Activated CD4-positive, alpha-beta memory T cell treated with anti-CD3 and anti-CD28 coated beads, Interleukin-2, amount 10 ng/mL, durations not matched to agents 7 days and 5 days (primary cell): ENCODE data around the gene ZNF280D. TPM values are rescaled to one million over a fixed set of nuclear protein-coding genes. Genes with fewer than 3 reads are reported as not detected.

Source experiments
- CTCF ChIA-PET: fragments of 350-600 bp; sonication (Branson Sonifier 250); formaldehyde crosslinking; loops from one replicate; lab custom pipeline; 2021; ENCODE audit warnings: antibody characterized with exemption, inconsistent platforms; lab: Charles Lee
- POLR2A ChIA-PET: fragments of 350-600 bp; sonication (Branson Sonifier 250); formaldehyde crosslinking; loops from one replicate; lab custom pipeline; 2021; ENCODE audit warnings: antibody characterized with exemption; lab: Charles Lee
- DNase-seq: peaks from one replicate; pipeline ENCODE4 v3.0.0-alpha.2; 2020
- H3K27ac Mint-ChIP-seq: one replicate; pipeline ENCODE4 v1.8.0; 2021; ENCODE audit warnings: mild to moderate bottlenecking, mixed read lengths
- H3K27me3 Mint-ChIP-seq: one replicate; pipeline ENCODE4 v1.8.0; 2021; ENCODE audit warnings: mixed read lengths
- H3K36me3 Mint-ChIP-seq: one replicate; pipeline ENCODE4 v1.8.0; 2021; ENCODE audit warnings: low read depth, mixed read lengths
- H3K4me1 Mint-ChIP-seq: one replicate; pipeline ENCODE4 v1.8.0; 2021; ENCODE audit warnings: mixed read lengths
- H3K4me3 Mint-ChIP-seq: one replicate; pipeline ENCODE4 v1.8.0; 2021; ENCODE audit warnings: mild to moderate bottlenecking, mixed read lengths
- H3K9me3 Mint-ChIP-seq: one replicate; pipeline ENCODE4 v1.8.0; 2021; ENCODE audit warnings: mixed read lengths
- total RNA-seq, 2 experiments: library from RNA; stranded (reverse); gene quantifications; one replicate each; pipeline ENCODE4 v1.2.3, GENCODE V29; 2021

Gene ZNF280D
- total RNA-seq, 2 experiments from 2014 or later = 23.4 to 24.4 TPM

DNA sequence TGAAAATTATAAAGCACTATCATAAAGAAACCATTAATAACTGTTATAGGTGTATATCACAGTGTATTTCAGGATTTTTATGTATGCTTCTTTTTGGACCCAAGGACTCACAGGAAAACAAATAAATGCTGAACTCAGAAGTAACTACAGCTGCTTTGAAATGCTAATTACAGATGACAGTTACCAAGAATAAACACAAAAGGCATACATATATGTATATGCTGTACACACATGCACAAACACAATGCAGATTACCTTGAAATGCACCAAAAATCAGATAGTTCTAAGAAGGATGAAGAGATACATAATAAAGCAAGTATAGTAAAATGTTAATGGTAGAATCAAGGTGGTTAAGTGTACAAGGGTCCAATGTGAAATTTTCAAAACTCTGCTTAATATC, 52.2 kb downstream of the ZNF280D start:
- Mint-ChIP-seq H3K4me3 (no peak overlapping the region), H3K4me1 (no peaks in the 10 kb centered on the region), H3K36me3 (peaks cover 20% of the 10 kb centered on the region), H3K9me3 (no peaks in the 10 kb centered on the region), H3K27me3 (no peaks in the 10 kb centered on the region), H3K27ac (no peak overlapping the region)
- DNase-seq = no peak
- ChIA-PET POLR2A (no interaction called here), CTCF (no interaction called here)

- Mint-ChIP-seq H3K4me1 (no peaks in the 10 kb centered on the region), H3K27me3 (no peaks in the 10 kb centered on the region), H3K4me3 (no peak overlapping the region), H3K27ac (no peak overlapping the region), H3K36me3 (peaks cover 29% of the 10 kb centered on the region), H3K9me3 (no peaks in the 10 kb centered on the region)
- DNase-seq = no peak
- POLR2A ChIA-PET = no interaction called here
- CTCF ChIA-PET = interaction anchor here (0.8 to 1.1 kb wide), 2 partner anchors 156 to 183 kb away, joined by 3 read pairs; no protein-coding TSS in a partner anchor
Observed at GRCh38 chr15:56679225-56679624, 54.1 kb downstream of the ZNF280D start.

GRCh38 chr15:56678571-56678970, 54.7 kb downstream of the ZNF280D start:
- Mint-ChIP-seq H3K4me1 (no peaks in the 10 kb centered on the region), H3K4me3 (no peak overlapping the region), H3K36me3 (peaks cover 29% of the 10 kb centered on the region), H3K9me3 (no peaks in the 10 kb centered on the region), H3K27me3 (no peaks in the 10 kb centered on the region), H3K27ac (no peak overlapping the region)
- ChIA-PET CTCF (no interaction called here), POLR2A (no interaction called here)
- no peak for DNase-seq

DNA sequence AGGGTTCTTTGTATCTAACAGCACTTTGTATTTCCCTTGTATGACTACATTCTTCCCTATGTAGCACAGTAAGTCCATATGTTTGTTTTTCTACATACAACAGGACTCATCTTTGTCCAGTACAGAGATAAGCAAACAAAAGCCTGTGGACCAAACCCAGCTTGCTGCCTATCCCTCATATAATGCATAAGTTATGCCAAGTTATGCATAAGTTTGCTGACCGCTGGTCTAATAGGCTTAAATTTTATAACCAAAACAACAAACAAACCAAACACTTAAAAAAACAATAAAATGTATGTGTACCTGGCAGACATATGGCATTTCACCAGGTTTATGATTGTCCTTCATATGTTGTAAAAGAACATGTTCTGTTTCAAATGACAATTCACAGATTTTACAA, 56.0 kb downstream of the ZNF280D start:
- Mint-ChIP-seq H3K27ac (no peak overlapping the region), H3K36me3 (peaks cover 33% of the 10 kb centered on the region), H3K27me3 (no peaks in the 10 kb centered on the region), H3K9me3 (no peaks in the 10 kb centered on the region), H3K4me1 (no peaks in the 10 kb centered on the region), H3K4me3 (no peak overlapping the region)
- DNase-seq = no peak
- ChIA-PET POLR2A (no interaction called here), CTCF (no interaction called here)

DNA sequence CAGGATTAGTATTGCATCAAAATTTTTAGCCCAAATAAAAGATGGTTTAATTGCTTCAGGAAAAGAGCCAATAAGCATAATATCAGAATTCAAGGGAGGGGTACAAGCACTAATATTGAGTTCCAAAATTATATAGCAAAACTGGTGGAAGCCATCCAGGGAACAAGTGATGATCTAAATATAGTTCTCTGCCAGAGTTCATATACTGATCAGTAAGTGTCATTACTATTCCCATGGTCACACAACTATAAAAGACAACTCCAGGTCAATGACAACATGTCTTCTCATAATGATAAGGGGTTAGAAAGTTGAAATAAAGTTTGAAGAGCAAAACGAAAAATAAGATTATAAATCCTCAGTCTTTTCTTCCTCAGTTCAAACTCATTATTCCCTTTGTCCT, 57.4 kb downstream of the ZNF280D start:
- ChIA-PET POLR2A (no interaction called here), CTCF (no interaction called here)
- Mint-ChIP-seq H3K27me3 (no peaks in the 10 kb centered on the region), H3K9me3 (no peaks in the 10 kb centered on the region), H3K27ac (no peak overlapping the region), H3K36me3 (peaks cover 31% of the 10 kb centered on the region), H3K4me1 (no peaks in the 10 kb centered on the region), H3K4me3 (no peak overlapping the region)
- DNase-seq = no peak

GRCh38 chr15:56674857-56675256, 58.5 kb downstream of the ZNF280D start:
- POLR2A ChIA-PET = no interaction called here
- no peak overlapping the region for H3K4me3 Mint-ChIP-seq
- H3K36me3 Mint-ChIP-seq = peaks cover 30% of the 10 kb centered on the region
- H3K27ac Mint-ChIP-seq = no peak overlapping the region
- no peaks in the 10 kb centered on the region for H3K9me3 Mint-ChIP-seq
- no peaks in the 10 kb centered on the region for H3K27me3 Mint-ChIP-seq
- CTCF ChIA-PET = interaction anchor here (0.6 kb wide), 1 partner anchor 15 kb away, joined by 3 read pairs; no protein-coding TSS in a partner anchor
- no peak for DNase-seq
- H3K4me1 Mint-ChIP-seq = no peaks in the 10 kb centered on the region

- no peaks in the 10 kb centered on the region for H3K4me1 Mint-ChIP-seq
- DNase-seq = no peak
- no peaks in the 10 kb centered on the region for H3K9me3 Mint-ChIP-seq
- no peaks in the 10 kb centered on the region for H3K27me3 Mint-ChIP-seq
- H3K36me3 Mint-ChIP-seq = peaks cover 25% of the 10 kb centered on the region
- H3K27ac Mint-ChIP-seq = no peak overlapping the region
- ChIA-PET POLR2A (no interaction called here), CTCF (no interaction called here)
- no peak overlapping the region for H3K4me3 Mint-ChIP-seq
Observed at GRCh38 chr15:56672721-56673120, 60.6 kb downstream of the ZNF280D start.

DNA sequence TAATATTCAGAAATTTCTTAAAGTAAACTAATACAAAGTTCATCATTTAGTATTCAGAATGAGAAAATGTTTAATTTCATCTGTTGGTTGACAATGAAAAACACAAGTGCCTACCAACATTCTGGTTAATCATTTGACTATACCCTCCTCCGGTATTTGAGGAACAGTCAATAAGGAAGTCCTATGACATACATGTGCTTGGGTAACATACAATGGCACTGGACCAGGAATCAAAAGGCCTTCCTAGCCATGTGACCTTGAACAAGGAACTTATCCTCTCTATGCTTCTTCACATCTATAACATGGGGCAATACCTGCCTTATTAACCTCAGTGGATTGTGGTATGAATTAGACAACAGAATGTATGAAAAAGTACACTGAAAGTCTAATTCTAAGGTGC, 65.8 kb downstream of the ZNF280D start:
- no peaks in the 10 kb centered on the region for H3K9me3 Mint-ChIP-seq
- H3K4me1 Mint-ChIP-seq = no peaks in the 10 kb centered on the region
- DNase-seq = no peak
- POLR2A ChIA-PET = no interaction called here
- H3K27me3 Mint-ChIP-seq = no peaks in the 10 kb centered on the region
- H3K4me3 Mint-ChIP-seq = no peak overlapping the region
- CTCF ChIA-PET = no interaction called here
- peaks cover 24% of the 10 kb centered on the region for H3K36me3 Mint-ChIP-seq
- H3K27ac Mint-ChIP-seq = no peak overlapping the region

DNA sequence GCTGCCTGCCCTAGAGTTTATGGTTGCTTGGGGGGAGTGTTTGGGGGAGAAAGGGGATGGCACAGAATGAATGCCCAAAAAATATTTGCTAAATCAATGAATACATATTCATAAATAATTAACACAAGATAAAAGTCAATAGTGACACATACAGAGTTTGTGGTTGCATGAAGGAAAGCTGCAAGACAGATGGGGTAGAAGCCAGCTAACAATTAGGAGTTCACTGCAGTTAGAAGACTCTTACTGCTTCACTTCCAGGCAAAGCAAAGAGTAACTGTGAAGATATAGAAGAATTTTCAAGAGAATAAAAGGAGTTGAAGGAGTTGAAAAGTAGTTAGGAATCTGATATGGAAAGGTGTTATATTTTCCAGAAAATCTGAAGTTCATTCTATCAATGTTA, 72.4 kb downstream of the ZNF280D start:
- ChIA-PET CTCF (no interaction called here), POLR2A (no interaction called here)
- Mint-ChIP-seq H3K27me3 (no peaks in the 10 kb centered on the region), H3K9me3 (no peaks in the 10 kb centered on the region), H3K4me1 (peaks cover 8% of the 10 kb centered on the region), H3K27ac (no peak overlapping the region), H3K4me3 (no peak overlapping the region), H3K36me3 (peaks cover 27% of the 10 kb centered on the region)
- no peak for DNase-seq

DNA sequence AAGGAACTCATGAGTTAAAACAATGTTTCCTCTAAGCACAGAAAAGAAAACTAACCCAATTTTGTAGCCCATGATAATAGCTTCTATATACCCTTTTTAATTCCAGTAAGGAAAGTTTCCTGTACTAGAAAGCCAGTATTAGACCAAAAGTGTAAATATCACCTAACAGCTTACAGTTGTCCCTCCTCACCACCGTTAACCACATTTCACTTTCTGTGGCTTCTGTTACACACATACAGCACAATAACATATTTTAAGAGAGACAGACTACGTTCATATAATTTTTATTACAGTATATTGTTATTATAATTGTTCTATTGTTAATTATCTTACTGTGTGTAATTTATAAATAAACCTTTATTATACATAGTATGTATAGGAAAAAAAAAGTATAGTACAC, 74.1 kb downstream of the ZNF280D start:
- peaks cover 10% of the 10 kb centered on the region for H3K4me1 Mint-ChIP-seq
- ChIA-PET POLR2A (interaction anchor here (0.6 kb wide), 1 partner anchor 61 kb away, joined by 3 read pairs; no protein-coding TSS in a partner anchor), CTCF (interaction anchor here (1.5 kb wide), 1 partner anchor 25 kb away, joined by 3 read pairs; no protein-coding TSS in a partner anchor)
- H3K27ac Mint-ChIP-seq = no peak overlapping the region
- peaks cover 17% of the 10 kb centered on the region for H3K36me3 Mint-ChIP-seq
- H3K9me3 Mint-ChIP-seq = no peaks in the 10 kb centered on the region
- H3K27me3 Mint-ChIP-seq = no peaks in the 10 kb centered on the region
- H3K4me3 Mint-ChIP-seq = no peak overlapping the region
- DNase-seq = no peak

- POLR2A ChIA-PET = no interaction called here
- Mint-ChIP-seq H3K27ac (no peak overlapping the region), H3K4me1 (peaks cover 10% of the 10 kb centered on the region), H3K27me3 (no peaks in the 10 kb centered on the region), H3K4me3 (no peak overlapping the region), H3K9me3 (no peaks in the 10 kb centered on the region), H3K36me3 (peaks cover 18% of the 10 kb centered on the region)
- no peak for DNase-seq
- CTCF ChIA-PET = no interaction called here
Observed at GRCh38 chr15:56654624-56655023, 78.7 kb downstream of the ZNF280D start.

DNA sequence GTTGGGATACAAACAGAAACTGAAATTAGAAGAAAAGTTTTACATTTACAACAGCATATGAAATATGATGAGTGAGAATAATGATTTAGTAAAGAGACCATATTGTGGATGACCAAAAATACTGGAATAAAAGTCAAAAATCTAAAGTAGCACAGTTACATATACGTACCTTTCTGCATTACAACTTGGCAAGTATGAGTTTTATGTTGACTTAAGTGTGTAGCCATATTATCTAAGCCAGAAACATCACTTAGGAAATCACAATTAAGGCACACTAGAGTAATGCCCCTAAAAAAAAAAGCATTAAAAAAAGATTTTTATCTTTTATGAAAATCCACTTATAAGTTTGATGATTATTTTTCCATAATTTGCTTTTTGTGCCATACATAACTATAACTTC, 79.1 kb downstream of the ZNF280D start:
- Mint-ChIP-seq H3K4me3 (no peak overlapping the region), H3K27me3 (no peaks in the 10 kb centered on the region), H3K4me1 (peaks cover 9% of the 10 kb centered on the region), H3K27ac (no peak overlapping the region), H3K36me3 (peaks cover 18% of the 10 kb centered on the region), H3K9me3 (no peaks in the 10 kb centered on the region)
- ChIA-PET CTCF (no interaction called here), POLR2A (no interaction called here)
- no peak for DNase-seq

- Mint-ChIP-seq H3K4me1 (peaks cover 8% of the 10 kb centered on the region), H3K27ac (no peak overlapping the region), H3K9me3 (no peaks in the 10 kb centered on the region), H3K4me3 (no peak overlapping the region), H3K27me3 (no peaks in the 10 kb centered on the region), H3K36me3 (peaks cover 18% of the 10 kb centered on the region)
- POLR2A ChIA-PET = no interaction called here
- CTCF ChIA-PET = no interaction called here
- no peak for DNase-seq
Observed at GRCh38 chr15:56653787-56654186, 79.5 kb downstream of the ZNF280D start.

DNA sequence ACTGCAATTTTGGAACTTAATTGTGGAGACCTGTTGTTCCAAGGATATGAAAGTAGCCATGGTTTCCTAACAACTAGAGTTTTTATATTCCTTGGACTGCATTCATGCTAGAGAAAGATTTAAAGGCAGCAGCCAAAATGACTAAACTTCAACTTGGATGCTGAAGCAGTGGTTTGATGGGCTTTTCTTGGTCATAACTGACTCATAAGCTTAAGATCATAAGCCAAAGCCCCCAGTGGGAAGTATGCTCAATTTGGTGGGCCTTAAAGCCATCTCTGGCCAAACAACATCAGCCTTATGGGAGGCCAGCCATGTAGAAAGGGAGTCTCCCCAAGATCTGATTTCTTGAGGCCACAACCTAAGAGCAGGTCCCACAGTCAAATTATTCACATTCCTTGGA, 80.2 kb downstream of the ZNF280D start:
- Mint-ChIP-seq H3K4me1 (peaks cover 8% of the 10 kb centered on the region), H3K27me3 (no peaks in the 10 kb centered on the region), H3K36me3 (peaks cover 17% of the 10 kb centered on the region), H3K9me3 (no peaks in the 10 kb centered on the region), H3K4me3 (no peak overlapping the region), H3K27ac (no peak overlapping the region)
- CTCF ChIA-PET = no interaction called here
- DNase-seq = no peak
- POLR2A ChIA-PET = no interaction called here
